GM12878 (cell line): ENCODE results near the gene CARD11. TPM values are rescaled to one million over a fixed set of nuclear protein-coding genes. Genes with fewer than 3 reads are reported as not detected.

Experiments used
- ATAC-seq: fragments of 200-7000 bp; cut with Tn5 transposase; 3 replicates; pipeline ENCODE4 v1.9.1; 2020; ENCODE audit warnings: mild to moderate bottlenecking, moderate library complexity
- Bru-seq: library from RNA; stranded (reverse); fragments of 400-500 nt; gene quantifications from one replicate; lab custom pipeline; 2021; lab: Mats Ljungman, UMichigan
- BruChase-seq, 2 experiments: library from RNA; stranded (reverse); fragments of 400-500 nt; gene quantifications; one replicate each; lab custom pipeline; 2021; lab: Mats Ljungman, UMichigan
- BruUV-seq: library from RNA; stranded (reverse); fragments of 400-500 nt; replicated peaks from 2 replicates; lab custom pipeline; 2021; lab: Mats Ljungman, UMichigan
- CTCF ChIA-PET: fragments of 300-600 bp; sonication (Branson Sonifier 250); formaldehyde crosslinking; extraction: SDS; loops from one replicate; lab custom pipeline; 2021; ENCODE audit warnings: inconsistent platforms; lab: Yijun Ruan, JAX
- POLR2A ChIA-PET: fragments of 350-600 bp; formaldehyde crosslinking; extraction: SDS; loops from one replicate; lab custom pipeline; 2021; ENCODE audit warnings: inconsistent platforms; lab: Charles Lee
- RAD21 ChIA-PET: fragments of 300-600 bp; sonication (Branson Sonifier 250); formaldehyde crosslinking; loops from one replicate; lab custom pipeline; 2023; ENCODE audit warnings: antibody characterized with exemption; ENCODE audit not compliant: unreplicated experiment; lab: Charles Lee
- SMC1A ChIA-PET: fragments of 300-600 bp; sonication (Branson Sonifier 250); formaldehyde crosslinking; loops from one replicate; lab custom pipeline; 2023; ENCODE audit not compliant: unreplicated experiment, uncharacterized antibody; lab: Charles Lee
- DNase-seq: peaks from one replicate; pipeline ENCODE4 v3.0.0-alpha.2; 2011; ENCODE audit warnings: low read depth, low spot score
- FAIRE-seq: peaks from 3 replicates; lab custom pipeline; 2011; peaks lifted over from hg19 to GRCh38; lab: Jason Lieb, UNC
- H2AFZ ChIP-seq: 2 replicates; pipeline ENCODE4 v1.6.0; 2011; ENCODE audit warnings: low read depth, low read length, control low read depth; ENCODE audit not compliant: control insufficient read depth
- H3K27ac ChIP-seq: 2 replicates; pipeline ENCODE4 v1.5.1; 2011; ENCODE audit warnings: control low read depth; ENCODE audit not compliant: control insufficient read depth, insufficient read depth
- H3K27me3 ChIP-seq, 2 experiments: replicated peaks in 1 of 2; 2 replicates each; pipeline versions ENCODE4 v1.6.0 to v1.6.1; 2011; ENCODE audit warnings: low read length in 1 of 2; ENCODE audit not compliant: control insufficient read depth in 2 of 2, insufficient read depth in 2 of 2
- H3K36me3 ChIP-seq, 2 experiments: 2 replicates each; pipeline ENCODE4 v1.5.1; 2011; ENCODE audit warnings: low read length in 1 of 2; ENCODE audit not compliant: control insufficient read depth in 2 of 2, insufficient read depth in 2 of 2
- H3K4me1 ChIP-seq: 2 replicates; pipeline ENCODE4 v1.6.1; 2011; ENCODE audit warnings: mild to moderate bottlenecking, low read length, moderate library complexity, mixed read lengths; ENCODE audit not compliant: control insufficient read depth, insufficient read depth
- H3K4me2 ChIP-seq: 2 replicates; pipeline ENCODE4 v1.6.0; 2011; ENCODE audit warnings: control low read depth; ENCODE audit not compliant: control insufficient read depth, insufficient read depth
- H3K4me3 ChIP-seq: fragments of 200-600 bp; sonication (generic); 2 replicates; pipeline ENCODE4 v1.5.1; 2016
- H3K79me2 ChIP-seq: 2 replicates; pipeline ENCODE4 v1.6.0; 2011; ENCODE audit warnings: low read length; ENCODE audit not compliant: control insufficient read depth, insufficient read depth
- H3K9ac ChIP-seq: 2 replicates; pipeline ENCODE4 v1.8.0; 2011; ENCODE audit warnings: low read length, control low read depth, mixed read lengths; ENCODE audit not compliant: control insufficient read depth, insufficient read depth
- H3K9me3 ChIP-seq: replicated peaks from 3 replicates; pipeline ENCODE4 v1.5.1; 2011; ENCODE audit warnings: mild to moderate bottlenecking, low read length; ENCODE audit not compliant: control insufficient read depth, insufficient read depth
- H4K20me1 ChIP-seq: 2 replicates; pipeline ENCODE4 v1.6.0; 2011; ENCODE audit not compliant: control insufficient read depth, insufficient read depth
- BACH1 ChIP-seq: fragments of 450-650 bp; IDR thresholded peaks from 2 replicates; pipeline ENCODE4 v1.6.1; 2017; ENCODE audit warnings: mild to moderate bottlenecking, borderline replicate concordance
- BHLHE40 ChIP-seq, 2 experiments: fragments of 450-650 bp in 1 of 2; IDR thresholded peaks; 2 replicates each; pipeline ENCODE4 v1.6.1; 2011 to 2017; ENCODE audit warnings: low read depth in 2 of 2, borderline replicate concordance in 1 of 2, improper control_type of control experiment in 1 of 2, low read length in 1 of 2, mild to moderate bottlenecking in 1 of 2
- EGR1 ChIP-seq, 2 experiments: IDR thresholded peaks; 1 replicate in 1 of 2; 2 replicates in 1 of 2; pipeline ENCODE4 v1.6.1; 2011 to 2012; ENCODE audit warnings: low read depth in 2 of 2, low read length in 2 of 2, borderline replicate concordance in 1 of 2, mild to moderate bottlenecking in 1 of 2, moderate library complexity in 1 of 2
- ETV6 ChIP-seq, 2 experiments: fragments of 450-650 bp in 1 of 2; IDR thresholded peaks in 1 of 2; conservative IDR thresholded peaks in 1 of 2; 2 replicates each; pipeline ENCODE4 v1.6.1; 2014; ENCODE audit warnings: antibody characterized with exemption in 1 of 2, borderline replicate concordance in 1 of 2, low read depth in 1 of 2, mild to moderate bottlenecking in 1 of 2, moderate library complexity in 1 of 2
- POLR2A ChIP-seq: IDR thresholded peaks from 2 replicates; pipeline ENCODE4 v1.6.1; 2011; ENCODE audit warnings: low read depth, mild to moderate bottlenecking, low read length
- POU2F2 ChIP-seq: IDR thresholded peaks from 3 replicates; pipeline ENCODE4 v1.6.1; 2011; ENCODE audit warnings: low read depth, mild to moderate bottlenecking, low read length, borderline replicate concordance
- RAD21 ChIP-seq: IDR thresholded peaks from 2 replicates; pipeline ENCODE4 v1.6.1; 2011; ENCODE audit warnings: mild to moderate bottlenecking, low read depth, low read length, moderate library complexity; ENCODE audit not compliant: insufficient read depth
- RAD51 ChIP-seq: fragments of 450-650 bp; IDR thresholded peaks from 2 replicates; pipeline ENCODE4 v1.6.1; 2016; ENCODE audit warnings: moderate library complexity, mild to moderate bottlenecking, inconsistent platforms
- SMARCA5 ChIP-seq: fragments of 450-650 bp; IDR thresholded peaks from 2 replicates; pipeline ENCODE4 v1.6.1; 2017; ENCODE audit warnings: mild to moderate bottlenecking
- SRF ChIP-seq, 2 experiments: IDR thresholded peaks; 2 replicates each; pipeline ENCODE4 v1.6.1; 2011; ENCODE audit warnings: low read depth in 2 of 2, low read length in 2 of 2, mild to moderate bottlenecking in 1 of 2, moderate library complexity in 1 of 2
- TCF12 ChIP-seq: IDR thresholded peaks from 2 replicates; pipeline ENCODE4 v1.6.1; 2011; ENCODE audit warnings: low read depth, mild to moderate bottlenecking, low read length
- WGBS: methylation state at CpG from one replicate; pipeline ENCODE4 v1.1.6; 2016; ENCODE audit warnings: low lambda C conversion rate; ENCODE audit not compliant: insufficient replicate concordance, insufficient coverage; ENCODE audit errors: missing lambda C conversion rate; 5-methylcytosine and 5-hydroxymethylcytosine counted together
- in situ Hi-C: fragments of 300-500 bp; cut with MboI; formaldehyde crosslinking; loops from 9 replicates; pipeline ENCODE4 v1.14.3; 2018; ENCODE audit warnings: mixed read lengths
- intact Hi-C: fragments of 100-400 bp; cut with micrococcal nuclease; formaldehyde crosslinking; loops from one replicate; pipeline ENCODE4 v1.14.2; 2022; ENCODE audit not compliant: unreplicated experiment
- long read RNA-seq, 2 experiments: library from polyadenylated mRNA; unstranded; transcript quantifications; one replicate each; pipeline ENCODE4 v2.0.0, GENCODE V29; 2019 to 2020
- polyA minus RNA-seq, 3 experiments: library from RNA; depleted of rRNA, polyadenylated mRNA; stranded (reverse); fragments of >200 nt; gene quantifications; 2 replicates each; pipeline ENCODE4 v1.2.3, GENCODE V29; 2011
- polyA plus RNA-seq, 11 experiments: library from polyadenylated mRNA; depleted of rRNA in 4 of 11; unstranded in 6 of 11; stranded (reverse) in 5 of 11; fragments of >200 nt; fragmentation: Nextera tagmentation in 4 of 11; fragmentation: Illumina TruSeq in 1 of 11; extraction: Ambion mirVana in 4 of 11; extraction: Trizol in 1 of 11; gene quantifications; 1 replicate in 1 of 11; 2 replicates in 10 of 11; pipeline versions ENCODE4 v1.2.1 to v1.2.3, GENCODE V29; 2011 to 2016; ENCODE audit warnings: inconsistent platforms in 2 of 11, missing spikeins in 2 of 11, low read depth in 1 of 11
- total RNA-seq, 4 experiments: library from RNA; depleted of rRNA in 3 of 4; stranded (reverse); fragments of >200 nt in 3 of 4; fragmentation: Illumina TruSeq in 1 of 4; extraction: Trizol in 1 of 4; gene quantifications; 2 replicates each; pipeline versions ENCODE4 v1.2.1 to v1.2.3, GENCODE V29; 2013 to 2021

Gene CARD11
- 46.5 and 53.8 TPM in 2 replicates for total RNA-seq (2013; cell fraction: nucleolus; rRNA removed)
- 18.3 and 28.4 TPM in 2 replicates for total RNA-seq (2014; rRNA removed)
- 23.5 and 28.4 TPM in 2 replicates for total RNA-seq (2014; rRNA removed; fragmentation: Illumina TruSeq; extraction: Trizol)
- total RNA-seq (2021), result 70.0 and 72.0 TPM in 2 replicates
- 18.4 TPM for polyA plus RNA-seq (2011; ENCODE audit: low read depth)
- 19.9 and 31.2 TPM in 2 replicates for polyA plus RNA-seq (2011; rRNA removed)
- 32.6 and 36.0 TPM in 2 replicates for polyA plus RNA-seq (2011; cell fraction: cytosol; rRNA removed)
- polyA plus RNA-seq (2011; cell fraction: nucleus; rRNA removed), result 86.8 and 97.1 TPM in 2 replicates
- polyA plus RNA-seq (2012), result 46.9 and 48.2 TPM in 2 replicates
- 15.2 and 32.9 TPM in 2 replicates for polyA plus RNA-seq (2014; fragmentation: Illumina TruSeq; extraction: Trizol)
- polyA plus RNA-seq (2014; fragmentation: Nextera tagmentation; extraction: Ambion mirVana), result under 1 TPM; 0.27 to 0.58 TPM
- 45.8 and 52.9 TPM in 2 replicates for polyA plus RNA-seq (2014; rRNA removed)
- 10 to 100 TPM; 19.8 to 26.1 TPM for polyA plus RNA-seq (2016; fragmentation: Nextera tagmentation; extraction: Ambion mirVana)
- 44.2 and 46.8 TPM in 2 replicates for polyA minus RNA-seq (2011; rRNA and poly(A)+ RNA removed)
- polyA minus RNA-seq (2011; cell fraction: cytosol; rRNA and poly(A)+ RNA removed), result 18.7 and 18.8 TPM in 2 replicates
- polyA minus RNA-seq (2011; cell fraction: nucleus; rRNA and poly(A)+ RNA removed), result 21.8 and 36.0 TPM in 2 replicates
- Bru-seq, nascent RNA, result percentile 70 among the genes with signal in this experiment
- BruChase-seq, experiment 1, labeled RNA remaining after a 6-hour chase, result percentile 72 among the genes with signal in this experiment
- percentile 71 among the genes with signal in this experiment for BruChase-seq, experiment 2, labeled RNA remaining after a 2-hour chase
- long read RNA-seq, experiment 1, partial matches to known transcripts, result 4 of 4 reads
- long read RNA-seq, experiment 1, other reads (novel, unspliced or antisense), result 0 of 4 reads
- long read RNA-seq, experiment 2, partial matches to known transcripts, result 12 of 17 reads
- long read RNA-seq, experiment 2, other reads (novel, unspliced or antisense), result 5 of 17 reads

GRCh38 chr7:3043544-3044371 is at the start of gene CARD11:
CARD11 (minus strand) TSS chr7:3043867; CDS start chr7:2958506, 85,361 bp downstream.
- no peaks in the 10 kb centered on the region for H3K9me3 ChIP-seq
- H4K20me1 ChIP-seq, result no peaks in the 10 kb centered on the region
- BruUV-seq, result no TSS peak
- in situ Hi-C loops, result no loop called here
- peaks cover 23% of the 10 kb centered on the region for H3K4me1 ChIP-seq
- ChIA-PET POLR2A (interaction anchor here (2.6 kb wide), 1 partner anchor 19 kb away, joined by 7 read pairs; no protein-coding TSS in a partner anchor), CTCF (interaction anchor here (0.6 to 7.3 kb wide), 3 partner anchors 21 to 122 kb away, joined by 3 to 61 read pairs (median 3); no protein-coding TSS in a partner anchor), SMC1A (interaction anchor here (1.1 to 3.2 kb wide), 8 partner anchors 18 to 150 kb away, joined by 3 to 18 read pairs (median 6); no protein-coding TSS in a partner anchor), RAD21 (interaction anchor here (0.7 to 6.1 kb wide), 7 partner anchors 10 to 156 kb away, joined by 3 to 32 read pairs (median 6); no protein-coding TSS in a partner anchor)
- DNase-seq, result no peak
- peak within 1 kb of the TSS; percentile 69 for H3K27ac ChIP-seq
- intact Hi-C loops, result loop anchor here (2.0 to 5.0 kb wide), 2 partner anchors 65 to 151 kb away; no protein-coding TSS in a partner anchor
- H3K27me3 ChIP-seq, result no peaks in the 10 kb centered on the region
- peak; percentile 59 for ATAC-seq
- TF ChIP-seq BACH1 (no peak), BHLHE40 (IDR thresholded peaks at IDR 0.05; ENCODE audit: borderline replicate concordance in 1 of 2, low read depth in 2 of 2, low read length in 1 of 2) (0 out of 4 replicates have a peak, but pooled peaks of 1 of the 2 experiments have one; percentile 4), SMARCA5 (peak; percentile 81; the same call in 1 of the 2 replicates), RAD51 (no peak), EGR1 (IDR thresholded peaks at IDR 0.05; ENCODE audit: borderline replicate concordance in 1 of 2, low read depth in 2 of 2, low read length in 2 of 2) (peak in 1 of 2 experiments; percentile 17; a peak in 1 of 3 replicates), TCF12 (0 out of 2 replicates have a peak, but pooled peaks have one; percentile 23), ETV6 (conservative IDR thresholded peaks at IDR 0.05 in 1 of 2, IDR thresholded peaks at IDR 0.05 in 1 of 2; ENCODE audit: borderline replicate concordance in 1 of 2, low read depth in 1 of 2) (0 out of 4 replicates have a peak, but pooled peaks of 1 of the 2 experiments have one; percentile 20), POU2F2 (peak; percentile 24; the same call in 1 of the 3 replicates), SRF (IDR thresholded peaks at IDR 0.05; ENCODE audit: low read depth in 2 of 2, low read length in 2 of 2) (0 out of 4 replicates have a peak, but pooled peaks of 1 of the 2 experiments have one; percentile 26), RAD21 (peak; percentile 30), POLR2A (peak; percentile 42; the same call in 1 of the 2 replicates)
- H3K4me3 ChIP-seq, result peak within 1 kb of the TSS; percentile 100
- WGBS, result 4% methylated on average over 18 of the region's 45 CpGs
- H3K4me2 ChIP-seq, result peak within 1 kb of the TSS; percentile 97
- H3K79me2 ChIP-seq, result peaks cover 39% of the 10 kb centered on the region
- H3K36me3 ChIP-seq, result no peaks in the 10 kb centered on the region
- peak within 1 kb of the TSS; percentile 61 for H2AFZ ChIP-seq
- H3K9ac ChIP-seq, result peak within 1 kb of the TSS; percentile 78
- no peak for FAIRE-seq
